Memory B cell (primary cell): ENCODE results near the gene ST6GALNAC5.
A peak's percentile ranks its signal among the peaks of the same experiment; 100 is the strongest.

ENCODE experiments used
- ATAC-seq: fragments of 150-1000 bp; cut with Tn5 transposase; 2 replicates; pipeline ENCODE4 v1.10.0; 2021; ENCODE audit warnings: low read depth, mild to moderate bottlenecking, moderate library complexity
- DNase-seq, 2 donors: peaks; one replicate each; pipeline ENCODE4 v3.0.0; 2022; ENCODE audit warnings: low spot score in 2 of 2
- H3K27ac Mint-ChIP-seq: one replicate; pipeline ENCODE4 v1.8.0; 2022; ENCODE audit warnings: mild to moderate bottlenecking, moderate library complexity, mixed read lengths
- H3K27me3 Mint-ChIP-seq: one replicate; pipeline ENCODE4 v1.8.0; 2022; ENCODE audit warnings: mixed read lengths
- H3K36me3 Mint-ChIP-seq: one replicate; pipeline ENCODE4 v1.8.0; 2022; ENCODE audit warnings: mild to moderate bottlenecking, mixed read lengths
- H3K4me1 Mint-ChIP-seq: one replicate; pipeline ENCODE4 v1.8.0; 2022; ENCODE audit warnings: mixed read lengths
- H3K4me3 Mint-ChIP-seq: one replicate; pipeline ENCODE4 v1.8.0; 2022; ENCODE audit warnings: mild to moderate bottlenecking, moderate library complexity, mixed read lengths
- H3K9me3 Mint-ChIP-seq: one replicate; pipeline ENCODE4 v1.8.0; 2022; ENCODE audit warnings: mixed read lengths

ST6GALNAC5 gene

GRCh38 chr1:76854255-76854654 is 13.0 kb upstream of the ST6GALNAC5 start:
- H3K27ac Mint-ChIP-seq = no peak overlapping the region
- H3K36me3 Mint-ChIP-seq = no peaks in the 10 kb centered on the region
- H3K4me3 Mint-ChIP-seq = no peak overlapping the region
- H3K27me3 Mint-ChIP-seq = no peaks in the 10 kb centered on the region
- no peaks in the 10 kb centered on the region for H3K4me1 Mint-ChIP-seq
- DNase-seq (no peak), ATAC-seq (no peak)
- no peaks in the 10 kb centered on the region for H3K9me3 Mint-ChIP-seq

- no peak overlapping the region for H3K27ac Mint-ChIP-seq
- DNase-seq (no peak), ATAC-seq (no peak)
- H3K4me3 Mint-ChIP-seq = no peak overlapping the region
- H3K27me3 Mint-ChIP-seq = no peaks in the 10 kb centered on the region
- H3K36me3 Mint-ChIP-seq = no peaks in the 10 kb centered on the region
- H3K4me1 Mint-ChIP-seq = no peaks in the 10 kb centered on the region
- no peaks in the 10 kb centered on the region for H3K9me3 Mint-ChIP-seq
Observed at GRCh38 chr1:76856104-76856503, 11.2 kb upstream of the ST6GALNAC5 start.

GRCh38 chr1:76857138-76857537 is 10.1 kb upstream of the ST6GALNAC5 start:
- no peak overlapping the region for H3K4me3 Mint-ChIP-seq
- H3K4me1 Mint-ChIP-seq = no peaks in the 10 kb centered on the region
- H3K27ac Mint-ChIP-seq = no peak overlapping the region
- no peaks in the 10 kb centered on the region for H3K9me3 Mint-ChIP-seq
- ATAC-seq (no peak), DNase-seq (no peak)
- no peaks in the 10 kb centered on the region for H3K36me3 Mint-ChIP-seq
- no peaks in the 10 kb centered on the region for H3K27me3 Mint-ChIP-seq

- Mint-ChIP-seq H3K27me3 (no peaks in the 10 kb centered on the region), H3K36me3 (no peaks in the 10 kb centered on the region), H3K9me3 (no peaks in the 10 kb centered on the region), H3K27ac (no peak overlapping the region), H3K4me1 (no peaks in the 10 kb centered on the region), H3K4me3 (no peak overlapping the region)
- ATAC-seq (no peak), DNase-seq (no peak)
Observed at GRCh38 chr1:76857973-76858372, 9.3 kb upstream of the ST6GALNAC5 start.

- no peak overlapping the region for H3K27ac Mint-ChIP-seq
- H3K9me3 Mint-ChIP-seq = no peaks in the 10 kb centered on the region
- H3K27me3 Mint-ChIP-seq = peaks cover 6% of the 10 kb centered on the region
- DNase-seq (no peak), ATAC-seq (no peak)
- H3K4me1 Mint-ChIP-seq = no peaks in the 10 kb centered on the region
- no peaks in the 10 kb centered on the region for H3K36me3 Mint-ChIP-seq
- no peak overlapping the region for H3K4me3 Mint-ChIP-seq
Observed at GRCh38 chr1:76861149-76861548, 6.1 kb upstream of the ST6GALNAC5 start.

GRCh38 chr1:76862447-76862846 is 4.8 kb upstream of the ST6GALNAC5 start:
- ATAC-seq = no peak
- no peak for DNase-seq
- Mint-ChIP-seq H3K36me3 (no peaks in the 10 kb centered on the region), H3K4me1 (no peaks in the 10 kb centered on the region), H3K4me3 (no peak overlapping the region), H3K9me3 (no peaks in the 10 kb centered on the region), H3K27ac (no peak overlapping the region), H3K27me3 (peaks cover 6% of the 10 kb centered on the region)

- H3K27me3 Mint-ChIP-seq = peaks cover 10% of the 10 kb centered on the region
- H3K4me1 Mint-ChIP-seq = peaks cover 2% of the 10 kb centered on the region
- no peaks in the 10 kb centered on the region for H3K9me3 Mint-ChIP-seq
- H3K27ac Mint-ChIP-seq = no peak overlapping the region
- no peaks in the 10 kb centered on the region for H3K36me3 Mint-ChIP-seq
- no peak for DNase-seq
- H3K4me3 Mint-ChIP-seq = no peak overlapping the region
- no peak for ATAC-seq
Observed at GRCh38 chr1:76864383-76864782, 2.9 kb upstream of the ST6GALNAC5 start.

- ATAC-seq (no peak), DNase-seq (no peak)
- Mint-ChIP-seq H3K27ac (no peak overlapping the region), H3K36me3 (no peaks in the 10 kb centered on the region), H3K27me3 (peaks cover 13% of the 10 kb centered on the region), H3K4me3 (no peak overlapping the region), H3K9me3 (no peaks in the 10 kb centered on the region), H3K4me1 (peaks cover 2% of the 10 kb centered on the region)
Observed at GRCh38 chr1:76865696-76866286, 1.5 kb upstream of the ST6GALNAC5 start.

- Mint-ChIP-seq H3K27ac (no peak overlapping the region), H3K36me3 (no peaks in the 10 kb centered on the region)
- ATAC-seq = no peak
Observed at GRCh38 chr1:76866566-76866965, 714 bp upstream of the ST6GALNAC5 start.

GRCh38 chr1:76868154-76868882 is 1.0 kb downstream of the ST6GALNAC5 start:
- Mint-ChIP-seq H3K36me3 (peaks cover 2% of the 10 kb centered on the region), H3K27ac (no peak overlapping the region), H3K4me3 (peak overlapping the region; percentile 75), H3K4me1 (peaks cover 9% of the 10 kb centered on the region), H3K9me3 (peaks cover 4% of the 10 kb centered on the region), H3K27me3 (peaks cover 14% of the 10 kb centered on the region)
- ATAC-seq = peak; percentile 55
- DNase-seq = no peak

More at GRCh38 chr1:76866566-76866965, 714 bp upstream of the ST6GALNAC5 start:
- DNase-seq = no peak
- peaks cover 4% of the 10 kb centered on the region for H3K4me1 Mint-ChIP-seq
- peaks cover 13% of the 10 kb centered on the region for H3K27me3 Mint-ChIP-seq
- H3K9me3 Mint-ChIP-seq = no peaks in the 10 kb centered on the region
- H3K4me3 Mint-ChIP-seq = no peak overlapping the region

GRCh38 chr1:76868916-76869315 is 1.6 kb downstream of the ST6GALNAC5 start:
- peaks cover 5% of the 10 kb centered on the region for H3K9me3 Mint-ChIP-seq
- H3K4me3 Mint-ChIP-seq = no peak overlapping the region
- H3K27me3 Mint-ChIP-seq = peaks cover 14% of the 10 kb centered on the region
- peaks cover 9% of the 10 kb centered on the region for H3K4me1 Mint-ChIP-seq
- DNase-seq (no peak), ATAC-seq (no peak)
- no peak overlapping the region for H3K27ac Mint-ChIP-seq
- peaks cover 2% of the 10 kb centered on the region for H3K36me3 Mint-ChIP-seq

GRCh38 chr1:76870037-76870436 is 2.8 kb downstream of the ST6GALNAC5 start:
- DNase-seq (no peak), ATAC-seq (no peak)
- H3K27me3 Mint-ChIP-seq = peaks cover 14% of the 10 kb centered on the region
- H3K27ac Mint-ChIP-seq = no peak overlapping the region
- peaks cover 5% of the 10 kb centered on the region for H3K9me3 Mint-ChIP-seq
- no peak overlapping the region for H3K4me3 Mint-ChIP-seq
- H3K36me3 Mint-ChIP-seq = peaks cover 2% of the 10 kb centered on the region
- peaks cover 9% of the 10 kb centered on the region for H3K4me1 Mint-ChIP-seq

GRCh38 chr1:76871355-76871974 is 4.2 kb downstream of the ST6GALNAC5 start:
- no peak for ATAC-seq
- peaks cover 2% of the 10 kb centered on the region for H3K36me3 Mint-ChIP-seq
- peaks cover 12% of the 10 kb centered on the region for H3K27me3 Mint-ChIP-seq

GRCh38 chr1:76872944-76873343 is 5.7 kb downstream of the ST6GALNAC5 start:
- H3K9me3 Mint-ChIP-seq = peaks cover 6% of the 10 kb centered on the region
- peaks cover 2% of the 10 kb centered on the region for H3K36me3 Mint-ChIP-seq
- H3K4me3 Mint-ChIP-seq = no peak overlapping the region
- H3K27me3 Mint-ChIP-seq = peaks cover 14% of the 10 kb centered on the region
- ATAC-seq (no peak), DNase-seq (no peak)
- peaks cover 9% of the 10 kb centered on the region for H3K4me1 Mint-ChIP-seq
- H3K27ac Mint-ChIP-seq = no peak overlapping the region

More at GRCh38 chr1:76871355-76871974, 4.2 kb downstream of the ST6GALNAC5 start:
- Mint-ChIP-seq H3K4me3 (no peak overlapping the region), H3K9me3 (peaks cover 6% of the 10 kb centered on the region), H3K27ac (no peak overlapping the region), H3K4me1 (peaks cover 9% of the 10 kb centered on the region)
- DNase-seq = no peak
